H1 (cell line): ENCODE results near the gene SLC6A3. TPM values are rescaled to one million over a fixed set of nuclear protein-coding genes. Genes with fewer than 3 reads are reported as not detected.

Experiments
- CTCF ChIA-PET: fragments of 300-600 bp; sonication (Branson Sonifier 250); formaldehyde crosslinking; loops from one replicate; lab custom pipeline; 2021; ENCODE audit not compliant: partially characterized antibody; lab: Charles Lee
- POLR2A ChIA-PET: fragments of 300-600 bp; sonication (Branson Sonifier 250); formaldehyde crosslinking; loops from one replicate; lab custom pipeline; 2021; ENCODE audit warnings: inconsistent platforms; ENCODE audit not compliant: partially characterized antibody; lab: Charles Lee
- DNase-seq, 2 experiments: peaks; one replicate each; pipeline versions ENCODE4 v3.0.0 to v3.0.0-alpha.2; 2010 to 2022; ENCODE audit warnings: low spot score in 2 of 2, low read depth in 1 of 2, mixed read lengths in 1 of 2
- FAIRE-seq: peaks from 2 replicates; lab custom pipeline; 2011; peaks lifted over from hg19 to GRCh38; lab: Jason Lieb, UNC
- H2AFZ ChIP-seq: 2 replicates; pipeline ENCODE4 v1.8.1; 2012; ENCODE audit warnings: low read length, inconsistent platforms
- H2AK5ac ChIP-seq: 2 replicates; pipeline ENCODE4 v1.6.1; 2013; ENCODE audit warnings: low read depth, low read length
- H2BK120ac ChIP-seq: replicated peaks from 2 replicates; pipeline ENCODE3; 2013; ENCODE audit warnings: low read depth, low read length, inconsistent platforms
- H2BK12ac ChIP-seq: 2 replicates; pipeline ENCODE4 v1.6.1; 2013; ENCODE audit warnings: low read depth, low read length
- H2BK15ac ChIP-seq: 2 replicates; pipeline ENCODE4 v1.6.1; 2013; ENCODE audit warnings: low read length
- H2BK20ac ChIP-seq: 2 replicates; pipeline ENCODE4 v1.6.1; 2013; ENCODE audit warnings: low read length
- H2BK5ac ChIP-seq: 2 replicates; pipeline ENCODE4 v1.6.1; 2013; ENCODE audit warnings: low read depth, low read length
- H3K14ac ChIP-seq: 2 replicates; pipeline ENCODE4 v1.6.1; 2013; ENCODE audit warnings: inconsistent platforms; ENCODE audit not compliant: insufficient read length
- H3K18ac ChIP-seq: 2 replicates; pipeline ENCODE4 v1.6.1; 2013; ENCODE audit warnings: low read length; ENCODE audit errors: extremely low read depth
- H3K23ac ChIP-seq: 2 replicates; pipeline ENCODE4 v1.6.1; 2013; ENCODE audit warnings: inconsistent platforms; ENCODE audit not compliant: insufficient read length
- H3K23me2 ChIP-seq: 2 replicates; pipeline ENCODE4 v1.6.1; 2013; ENCODE audit warnings: low read depth, low read length
- H3K27ac ChIP-seq: 2 replicates; pipeline ENCODE4 v1.6.1; 2011; ENCODE audit warnings: low read depth, low read length, inconsistent platforms
- H3K27me3 ChIP-seq, 4 experiments: replicated peaks in 1 of 4; 1 replicate in 1 of 4; 2 replicates in 3 of 4; pipeline versions ENCODE4 v1.6.1 to v1.8.1; 2011 to 2013; ENCODE audit warnings: low read length in 3 of 4, mild to moderate bottlenecking in 3 of 4, inconsistent platforms in 2 of 4, mixed read lengths in 2 of 4, moderate library complexity in 1 of 4; ENCODE audit not compliant: control insufficient read depth in 3 of 4, insufficient read depth in 3 of 4; ENCODE audit errors: extremely low read depth in 1 of 4
- H3K36me3 ChIP-seq, 4 experiments: 2 replicates each; pipeline versions ENCODE4 v1.6.1 to v1.8.1; 2011 to 2013; ENCODE audit warnings: mild to moderate bottlenecking in 4 of 4, low read length in 3 of 4, moderate library complexity in 2 of 4, control low read depth in 1 of 4, inconsistent platforms in 1 of 4; ENCODE audit not compliant: insufficient read depth in 4 of 4, control insufficient read depth in 2 of 4
- H3K4ac ChIP-seq: replicated peaks from 2 replicates; pipeline ENCODE3; 2013; ENCODE audit warnings: low read length, low read depth, mixed read lengths, inconsistent platforms; ENCODE audit not compliant: insufficient read length
- H3K4me1 ChIP-seq, 4 experiments: replicated peaks in 1 of 4; 1 replicate in 1 of 4; 2 replicates in 3 of 4; pipeline versions ENCODE4 v1.6.1 to v1.8.1; 2011 to 2013; ENCODE audit warnings: low read length in 3 of 4, inconsistent platforms in 2 of 4, mixed read lengths in 1 of 4; ENCODE audit not compliant: insufficient read depth in 4 of 4, control insufficient read depth in 3 of 4
- H3K4me2 ChIP-seq, 2 experiments: 2 replicates each; pipeline versions ENCODE4 v1.6.1 to v1.8.1; 2011 to 2013; ENCODE audit warnings: low read depth in 2 of 2, low read length in 2 of 2, control low read depth in 1 of 2, inconsistent platforms in 1 of 2, mild to moderate bottlenecking in 1 of 2; ENCODE audit not compliant: insufficient read depth in 1 of 2
- H3K4me3 ChIP-seq, 4 experiments: fragments of 200-600, 300-600 bp in 1 of 4; sonication (generic), shearing (Covaris generic), sonication (Bioruptor Twin) in 1 of 4; 2 replicates each; pipeline versions ENCODE4 v1.5.1 to v1.8.1; 2011 to 2016; ENCODE audit warnings: low read length in 4 of 4, low read depth in 3 of 4, control low read depth in 2 of 4, inconsistent platforms in 2 of 4, mild to moderate bottlenecking in 2 of 4, mixed read lengths in 1 of 4, moderate library complexity in 1 of 4; ENCODE audit not compliant: insufficient read depth in 2 of 4; ENCODE audit errors: extremely low read depth in 1 of 4
- H3K56ac ChIP-seq: replicated peaks from 2 replicates; pipeline ENCODE3; 2013; ENCODE audit warnings: low read depth, mild to moderate bottlenecking, mixed read lengths, low read length, inconsistent platforms; ENCODE audit not compliant: insufficient read length
- H3K79me1 ChIP-seq: 2 replicates; pipeline ENCODE4 v1.6.1; 2013; ENCODE audit warnings: low read depth, low read length, control low read depth
- H3K79me2 ChIP-seq, 2 experiments: 2 replicates each; pipeline versions ENCODE4 v1.6.1 to v1.8.1; 2012 to 2013; ENCODE audit warnings: low read length in 2 of 2, mild to moderate bottlenecking in 2 of 2, inconsistent platforms in 1 of 2; ENCODE audit not compliant: insufficient read depth in 2 of 2, control insufficient read depth in 1 of 2
- H3K9ac ChIP-seq, 4 experiments: replicated peaks in 1 of 4; 1 replicate in 1 of 4; 2 replicates in 3 of 4; pipeline versions ENCODE4 v1.6.1 to v1.8.1; 2011 to 2013; ENCODE audit warnings: low read depth in 3 of 4, low read length in 3 of 4, control low read depth in 2 of 4, mild to moderate bottlenecking in 2 of 4, moderate library complexity in 2 of 4, inconsistent platforms in 1 of 4; ENCODE audit errors: extremely low read depth in 1 of 4
- H3K9me3 ChIP-seq, 2 experiments: 2 replicates each; pipeline versions ENCODE4 v1.6.1 to v1.8.1; 2012 to 2013; ENCODE audit warnings: mild to moderate bottlenecking in 2 of 2, moderate library complexity in 2 of 2, control low read depth in 1 of 2, inconsistent platforms in 1 of 2, low read depth in 1 of 2, low read length in 1 of 2, mixed read lengths in 1 of 2; ENCODE audit not compliant: insufficient read depth in 2 of 2
- H4K20me1 ChIP-seq, 2 experiments: replicated peaks in 1 of 2; 2 replicates each; pipeline versions ENCODE3 to v1.8.1; 2011 to 2013; ENCODE audit warnings: inconsistent platforms in 2 of 2, low read length in 2 of 2, mild to moderate bottlenecking in 1 of 2; ENCODE audit not compliant: insufficient read depth in 2 of 2, control insufficient read depth in 1 of 2
- H4K5ac ChIP-seq: 2 replicates; pipeline ENCODE4 v1.6.1; 2013; ENCODE audit warnings: low read length, low read depth, mixed read lengths, inconsistent platforms; ENCODE audit not compliant: insufficient read length
- H4K8ac ChIP-seq: 2 replicates; pipeline ENCODE4 v1.8.0; 2013; ENCODE audit warnings: mild to moderate bottlenecking, moderate library complexity, low read length, inconsistent platforms; ENCODE audit not compliant: insufficient read depth; ENCODE audit errors: extremely low read depth
- H4K91ac ChIP-seq: replicated peaks from 2 replicates; pipeline ENCODE3; 2013; ENCODE audit warnings: low read length, mixed read lengths, inconsistent platforms; ENCODE audit not compliant: insufficient read length
- CBX5 ChIP-seq: fragments of 300-800, 300-1000 bp; sonication (generic); IDR thresholded peaks from 2 replicates; pipeline ENCODE4 v1.7.1; 2016; ENCODE audit warnings: antibody characterized with exemption, low read length, low read depth
- RFX5 ChIP-seq: IDR thresholded peaks from 2 replicates; pipeline ENCODE4 v1.6.1; 2011; ENCODE audit warnings: low read depth, low read length, improper control_type of control experiment, borderline replicate concordance
- SP4 ChIP-seq: IDR thresholded peaks from 2 replicates; pipeline ENCODE4 v1.6.1; 2012; ENCODE audit warnings: low read length, inconsistent platforms
- SUZ12 ChIP-seq: fragments of 200-600 bp; sonication (generic); IDR thresholded peaks from 2 replicates; pipeline ENCODE4 v1.6.1; 2012; ENCODE audit warnings: mild to moderate bottlenecking, inconsistent platforms, low read length, moderate library complexity, mixed read lengths
- WGBS, 2 experiments: shearing (Covaris generic) in 1 of 2; methylation state at CpG; one replicate each; pipeline versions ENCODE4 v1.1.6 to v1.1.7; 2013 to 2015; ENCODE audit warnings: low lambda C conversion rate in 2 of 2, mixed read lengths in 2 of 2, inconsistent platforms in 1 of 2, low coverage in 1 of 2, missing lambda C conversion rate in 1 of 2; ENCODE audit not compliant: insufficient replicate concordance in 2 of 2, insufficient coverage in 1 of 2, insufficient read length in 1 of 2; ENCODE audit errors: extremely low coverage in 1 of 2, missing lambda C conversion rate in 1 of 2; 5-methylcytosine and 5-hydroxymethylcytosine counted together
- polyA plus RNA-seq, 7 experiments: library from polyadenylated mRNA; depleted of rRNA in 3 of 7; stranded (reverse) in 5 of 7; unstranded in 2 of 7; fragments of >200 nt in 5 of 7; fragments of 200-250 nt in 2 of 7; gene quantifications; 1 replicate in 5 of 7; 2 replicates in 1 of 7; 4 replicates in 1 of 7; pipeline versions ENCODE4 v1.2.1 to v1.2.3, GENCODE V29; 2011 to 2013; ENCODE audit warnings: missing spikeins in 2 of 7, mixed read lengths in 2 of 7
- total RNA-seq: library from RNA; stranded (reverse); fragmentation: NEBNext Ultra II Directional; extraction: Animal tissue kit (Norgen Biotek cat#: 25700); gene quantifications from 2 replicates; pipeline ENCODE4 v1.2.1, GENCODE V29; 2021
- TF ChIP-seq, protein P1 (sequence below): IDR thresholded peaks from 2 replicates; pipeline ENCODE4 v1.6.1; 2011; ENCODE audit warnings: low read depth, mild to moderate bottlenecking, low read length; ENCODE audit not compliant: insufficient read depth

SLC6A3 gene
- total and polyA plus RNA-seq, 2 of the 8 experiments (the other 6 are each of a cell fraction or from before 2014, with no cell fraction given): 0.48 to 0.91 TPM

DNA sequence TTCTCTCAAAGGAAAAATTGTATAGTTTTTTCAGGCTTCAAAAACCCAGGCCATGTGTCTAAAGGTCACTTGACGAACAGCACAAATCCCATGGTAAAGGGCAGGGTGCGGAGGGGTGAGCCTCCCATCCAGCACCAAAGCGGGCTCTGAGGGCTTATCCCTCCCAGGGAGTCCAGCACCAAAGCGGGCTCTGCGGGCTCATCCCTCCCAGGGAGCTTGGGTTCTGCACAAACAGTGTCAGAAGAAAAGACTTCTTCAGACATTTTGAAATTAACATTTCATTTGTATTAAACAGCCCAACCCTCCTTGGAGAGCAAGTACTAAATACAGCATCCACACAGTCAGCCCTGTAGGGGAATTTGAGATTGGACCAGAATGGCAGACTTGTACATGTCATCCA is 57.4 kb downstream of the SLC6A3 start:
- WGBS, 2 experiments: 84% methylated on average over 5 of the region's 5 CpGs; no CpG with 5 or more reads in 1 of the 2 experiments
- Histone ChIP-seq H3K4ac (no peak overlapping the region), H4K20me1 (peaks cover 5 to 7% of the 10 kb centered on the region in 2 experiments), H3K9me3 (no peaks in the 10 kb centered on the region), H2BK12ac (no peak overlapping the region), H3K27ac (no peak overlapping the region), H2BK5ac (no peak overlapping the region), H3K4me3 (no peak overlapping the region), H3K14ac (no peak overlapping the region), H3K9ac (no peak overlapping the region), H2AK5ac (no peak overlapping the region), H3K79me2 (no peaks in the 10 kb centered on the region), H3K18ac (no peak overlapping the region), H3K27me3 (peaks cover 9 to 40% (median 30%) of the 10 kb centered on the region in 4 experiments), H2AFZ (no peak overlapping the region), H2BK20ac (peak overlapping the region; percentile 43; the same call in 1 of the 2 replicates), H3K4me2 (no peak overlapping the region), H4K8ac (no peak overlapping the region), H4K91ac (no peak overlapping the region), H3K36me3 (no peaks in the 10 kb centered on the region), H3K23me2 (peaks cover 18% of the 10 kb centered on the region; the same call in 1 of the 2 replicates), H4K5ac (no peak overlapping the region), H3K4me1 (peaks cover 0 to 11% (median 6%) of the 10 kb centered on the region in 4 experiments; a peak in 5 of 7 replicates), H3K23ac (no peak overlapping the region), H2BK120ac (no peak overlapping the region), H3K79me1 (no peaks in the 10 kb centered on the region), H2BK15ac (no peak overlapping the region), H3K56ac (peak overlapping the region; percentile 13)
- ChIA-PET POLR2A (interaction anchor here (1.0 kb wide), 1 partner anchor 21 kb away, joined by 3 read pairs; no protein-coding TSS in a partner anchor), CTCF (no interaction called here)
- FAIRE-seq (no peak), DNase-seq (no peak)
- no peak for TF ChIP-seq SP4
- no peak for TF ChIP-seq RFX5
- TF ChIP-seq, protein P1, sequence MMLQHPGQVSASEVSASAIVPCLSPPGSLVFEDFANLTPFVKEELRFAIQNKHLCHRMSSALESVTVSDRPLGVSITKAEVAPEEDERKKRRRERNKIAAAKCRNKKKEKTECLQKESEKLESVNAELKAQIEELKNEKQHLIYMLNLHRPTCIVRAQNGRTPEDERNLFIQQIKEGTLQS: no peak
- no peak for TF ChIP-seq CBX5
- TF ChIP-seq SUZ12: no peak
